GM20431 (cell line): ENCODE results near the gene TRAF3.
"Not testable (repeated sequence)": the region's sequence is repeated elsewhere in the genome, so short reads cannot be mapped to it uniquely, and the experiment has no call there.

Experiments
- in situ Hi-C: fragments of 300-500 bp; cut with MseI, MboI; formaldehyde crosslinking; loops from one replicate; pipeline ENCODE4 v1.15.0; 2020; ENCODE audit warnings: low sequenced_read_pairs; ENCODE audit not compliant: unreplicated experiment

Gene TRAF3

DNA sequence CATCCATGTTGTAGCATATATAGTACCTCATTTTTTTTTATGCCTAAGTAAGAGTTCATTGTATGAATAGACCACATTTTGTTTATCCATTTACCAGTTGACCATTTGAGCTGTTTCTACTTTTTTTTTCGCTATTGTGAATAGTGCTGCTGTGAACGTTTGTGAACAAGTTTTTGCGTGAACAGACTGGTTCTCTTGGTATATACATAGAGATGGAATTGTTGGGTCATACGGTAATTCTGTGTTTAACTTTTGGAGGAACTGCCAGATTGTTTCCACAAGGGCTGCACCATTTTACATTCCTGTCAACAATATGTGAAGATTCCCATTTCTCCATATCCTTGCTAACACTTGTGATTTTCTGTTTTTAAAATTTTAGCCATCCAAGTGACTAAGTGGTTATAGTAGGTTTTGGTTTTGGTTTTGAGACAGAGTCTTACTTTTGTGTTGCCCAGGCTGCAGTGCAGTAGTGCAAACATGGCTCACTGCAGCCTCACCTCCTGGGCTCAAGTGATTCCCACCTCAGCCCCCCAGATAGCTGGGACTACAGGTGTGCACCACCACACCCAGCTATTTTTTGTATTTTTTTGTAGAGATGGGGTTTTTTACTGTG, 76.9 kb downstream of the TRAF3 start:
- in situ Hi-C loops: no loop called here

DNA sequence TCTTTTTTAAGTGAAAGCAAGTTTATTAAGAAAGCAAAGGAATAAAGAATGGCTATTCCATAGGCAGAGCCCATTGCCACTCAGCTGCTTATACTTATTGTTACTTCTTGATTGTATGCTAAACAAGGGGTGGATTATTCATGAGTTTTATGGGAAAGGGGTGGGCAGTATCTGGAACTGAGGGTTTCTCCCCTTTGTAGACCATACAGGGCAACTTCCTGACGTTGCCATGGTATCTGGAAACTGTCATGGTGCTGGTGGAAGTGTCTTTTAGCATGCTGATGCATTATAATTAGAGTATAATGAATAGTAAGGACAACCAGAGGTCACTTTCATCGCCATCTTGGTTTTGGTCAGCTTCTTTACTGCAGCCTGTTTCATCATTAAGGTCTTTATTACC, 78.9 kb downstream of the TRAF3 start:
- in situ Hi-C loops: no loop called here

DNA sequence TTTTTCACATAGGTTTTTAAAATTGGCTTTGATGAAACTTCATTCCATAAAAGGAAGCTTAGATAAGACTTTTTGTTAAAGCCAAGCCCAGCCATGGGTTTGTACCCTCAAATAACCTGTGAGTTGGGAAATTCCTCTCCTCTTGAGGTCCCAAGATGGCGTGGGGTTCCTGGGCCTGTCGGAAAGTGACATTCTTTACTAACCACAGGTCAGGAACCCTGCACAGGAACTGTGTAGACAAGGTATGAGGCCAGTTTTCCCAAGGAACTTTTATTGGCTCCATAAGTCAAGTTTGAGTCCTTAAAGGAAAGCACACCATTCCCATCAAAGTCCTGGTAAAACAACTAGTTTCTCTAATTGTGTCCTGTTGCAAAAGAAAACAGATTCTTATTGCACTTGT, 80.2 kb downstream of the TRAF3 start:
- in situ Hi-C loops: no loop called here

- in situ Hi-C loops: no loop called here
These were observed 82.7 kb downstream of the TRAF3 start for GRCh38 chr14:102859911-102860310.

GRCh38 chr14:102862154-102862773, 85.0 kb downstream of the TRAF3 start:
- in situ Hi-C loops: no loop called here

DNA sequence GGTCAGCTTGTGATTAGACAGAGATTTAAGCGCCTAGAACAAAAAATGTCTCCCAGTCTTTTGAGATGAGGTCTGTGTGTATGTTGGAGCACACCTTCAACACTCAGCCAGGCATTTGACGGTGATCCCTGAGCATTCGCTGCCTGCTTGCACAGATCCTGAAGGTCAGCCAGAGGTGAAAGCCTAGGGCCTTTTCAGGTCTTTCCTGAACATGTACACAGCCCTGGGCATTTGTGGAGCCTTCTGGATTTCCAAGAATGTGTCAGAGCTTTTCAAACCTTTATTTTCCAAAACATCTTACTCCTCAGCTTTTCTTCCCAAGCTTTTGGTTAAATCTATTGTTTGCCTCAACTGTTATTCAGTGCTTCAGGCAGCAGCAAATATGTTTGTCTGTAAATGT, 86.1 kb downstream of the TRAF3 start:
- in situ Hi-C loops: no loop called here

DNA sequence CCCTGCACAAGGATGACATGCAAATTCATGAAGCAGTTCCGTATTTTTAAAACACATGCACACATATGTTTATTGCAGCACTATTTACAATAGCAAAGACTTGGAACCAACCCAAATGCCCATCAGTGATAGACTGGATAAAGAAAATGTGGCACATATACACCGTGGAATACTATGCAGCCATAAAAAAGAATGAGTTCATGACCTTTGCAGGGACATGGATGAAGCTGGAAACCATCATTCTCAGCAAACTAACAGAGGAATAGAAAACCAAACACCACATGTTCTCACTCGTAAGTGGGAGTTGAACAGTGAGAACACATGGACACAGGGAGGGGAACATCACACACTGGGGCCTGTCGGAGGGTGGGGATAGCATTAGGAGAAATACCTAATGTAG, 88.7 kb downstream of the TRAF3 start:
- in situ Hi-C loops: not testable (repeated sequence)

- in situ Hi-C loops: no loop called here
These were observed 89.9 kb downstream of the TRAF3 start for GRCh38 chr14:102866982-102867761.

GRCh38 chr14:102867826-102868580, 90.8 kb downstream of the TRAF3 start:
- in situ Hi-C loops: no loop called here

GRCh38 chr14:102868956-102869547, 91.8 kb downstream of the TRAF3 start:
- in situ Hi-C loops: no loop called here

- in situ Hi-C loops: no loop called here
These were observed 93.0 kb downstream of the TRAF3 start for GRCh38 chr14:102870246-102870645.

DNA sequence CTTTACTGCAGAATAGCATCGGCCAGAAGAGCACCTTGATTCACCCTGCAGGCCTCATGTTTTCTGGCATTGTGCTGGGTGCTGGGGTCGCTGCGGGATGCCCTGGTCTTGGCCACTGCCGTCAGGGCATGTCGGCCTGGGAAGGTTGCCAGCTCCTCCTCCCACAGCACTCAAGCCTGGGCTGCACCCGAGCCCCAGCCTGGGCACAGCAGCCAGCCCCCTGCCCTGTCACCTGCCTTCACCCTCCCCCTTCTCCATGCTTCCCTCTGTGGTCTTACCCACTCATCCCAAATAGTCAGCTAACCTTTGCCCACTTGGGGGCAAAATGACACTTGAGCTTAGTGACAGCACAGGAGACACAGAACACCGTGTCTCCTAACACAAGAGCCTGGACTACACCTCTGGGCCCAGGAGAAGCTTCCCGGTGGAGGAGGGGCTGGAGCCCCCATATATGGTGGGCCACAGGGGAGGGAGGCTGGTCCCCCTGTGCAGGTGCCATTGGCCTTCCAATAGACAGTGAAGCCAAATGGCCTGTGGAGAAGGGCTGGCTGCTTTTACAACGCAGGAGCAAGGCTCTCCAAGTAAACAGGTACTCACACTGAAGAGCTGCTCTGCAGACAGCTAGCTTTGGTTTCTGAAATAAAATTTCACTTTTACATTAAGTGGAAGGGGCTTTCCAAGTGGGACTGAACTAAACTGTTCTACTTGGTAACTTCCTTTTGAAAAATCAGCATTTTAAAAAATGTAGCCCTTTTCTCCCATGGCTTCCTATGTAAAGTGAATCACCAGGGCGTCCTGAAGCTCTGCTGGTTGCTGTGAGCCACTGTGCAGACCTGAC, 94.0 kb downstream of the TRAF3 start:
- in situ Hi-C loops: no loop called here

- in situ Hi-C loops: no loop called here
These were observed 94.8 kb downstream of the TRAF3 start for GRCh38 chr14:102872020-102872419.

DNA sequence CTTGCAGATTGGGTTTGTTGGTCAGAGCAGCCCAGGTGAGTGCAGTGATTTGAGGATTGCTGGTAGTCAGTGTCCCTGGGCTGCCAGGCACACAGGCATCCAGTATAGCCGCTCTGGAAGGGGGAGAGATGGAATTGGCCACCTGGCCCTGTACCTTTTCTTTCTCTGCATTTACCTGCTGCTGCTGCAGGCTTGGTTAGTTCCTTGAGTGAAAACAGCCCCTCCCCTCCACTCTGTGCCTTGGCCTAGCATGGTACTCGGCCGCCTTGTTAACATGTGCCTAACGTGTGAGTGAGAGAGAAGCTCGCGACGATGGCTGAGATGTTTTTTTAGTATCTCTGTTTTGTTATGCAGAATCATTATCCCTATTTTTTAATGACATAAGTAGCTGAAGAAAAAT, 95.9 kb downstream of the TRAF3 start:
- in situ Hi-C loops: no loop called here

DNA sequence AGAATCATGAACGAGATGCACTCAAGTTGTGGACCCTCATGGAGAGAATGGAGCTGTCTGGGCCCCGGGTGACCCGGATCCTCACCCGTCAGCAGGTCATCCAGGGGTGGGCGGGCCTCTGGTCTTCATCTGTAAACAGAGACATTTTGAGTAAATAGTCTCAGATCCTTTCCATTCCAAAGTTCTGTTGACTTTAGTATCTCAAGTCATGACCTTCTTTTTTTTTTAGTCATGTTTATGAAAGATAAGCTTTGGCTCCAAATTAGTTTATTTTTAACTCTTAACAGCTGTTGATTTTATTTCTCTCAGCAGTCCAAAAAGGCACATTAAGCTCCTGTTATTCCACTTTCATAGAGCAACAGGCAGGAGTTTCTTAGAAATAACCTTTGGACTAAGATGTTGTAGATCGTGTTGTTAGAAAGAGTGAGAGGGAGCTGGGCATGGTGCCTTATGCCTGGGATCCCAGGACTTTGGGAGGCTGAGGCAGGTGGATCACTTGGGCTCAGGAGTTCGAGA, 96.4 kb downstream of the TRAF3 start:
- in situ Hi-C loops: no loop called here

DNA sequence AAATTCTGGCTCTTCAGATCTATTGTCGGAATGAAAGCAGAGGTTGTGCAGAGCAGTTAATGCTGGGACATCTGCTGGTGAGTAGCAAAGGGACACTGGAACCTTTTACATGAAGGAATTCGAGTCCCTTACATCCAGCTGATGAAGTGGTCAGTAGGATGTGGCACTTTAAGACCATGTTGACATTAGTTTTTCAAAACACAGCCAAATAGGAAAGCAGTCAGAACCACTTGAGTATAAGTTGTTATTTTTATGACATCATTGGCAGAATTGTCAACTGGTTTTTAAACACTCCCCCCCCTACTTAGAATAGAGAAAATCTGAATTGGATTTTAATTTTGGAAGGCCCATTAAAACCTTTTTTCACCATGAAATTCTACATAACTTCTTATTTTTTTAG, 98.4 kb downstream of the TRAF3 start:
- in situ Hi-C loops: no loop called here

DNA sequence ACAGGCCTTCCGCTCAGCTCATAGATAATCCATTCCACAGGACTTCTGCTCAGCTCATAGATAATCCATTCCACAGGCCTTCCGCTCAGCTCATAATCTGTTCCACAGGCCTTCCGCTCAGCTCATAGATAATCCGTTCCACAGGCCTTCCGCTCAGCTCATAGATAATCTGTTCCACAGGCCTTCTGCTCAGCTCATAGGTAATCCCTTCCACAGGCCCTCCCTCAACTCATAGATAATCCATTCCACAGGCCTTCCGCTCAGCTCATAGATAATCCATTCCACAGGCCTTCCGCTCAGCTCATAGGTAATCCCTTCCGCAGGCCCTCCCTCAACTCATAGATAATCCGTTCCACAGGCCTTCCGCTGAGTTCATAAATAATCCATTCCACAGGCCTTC, 100.3 kb downstream of the TRAF3 start:
- in situ Hi-C loops: not testable (repeated sequence)

DNA sequence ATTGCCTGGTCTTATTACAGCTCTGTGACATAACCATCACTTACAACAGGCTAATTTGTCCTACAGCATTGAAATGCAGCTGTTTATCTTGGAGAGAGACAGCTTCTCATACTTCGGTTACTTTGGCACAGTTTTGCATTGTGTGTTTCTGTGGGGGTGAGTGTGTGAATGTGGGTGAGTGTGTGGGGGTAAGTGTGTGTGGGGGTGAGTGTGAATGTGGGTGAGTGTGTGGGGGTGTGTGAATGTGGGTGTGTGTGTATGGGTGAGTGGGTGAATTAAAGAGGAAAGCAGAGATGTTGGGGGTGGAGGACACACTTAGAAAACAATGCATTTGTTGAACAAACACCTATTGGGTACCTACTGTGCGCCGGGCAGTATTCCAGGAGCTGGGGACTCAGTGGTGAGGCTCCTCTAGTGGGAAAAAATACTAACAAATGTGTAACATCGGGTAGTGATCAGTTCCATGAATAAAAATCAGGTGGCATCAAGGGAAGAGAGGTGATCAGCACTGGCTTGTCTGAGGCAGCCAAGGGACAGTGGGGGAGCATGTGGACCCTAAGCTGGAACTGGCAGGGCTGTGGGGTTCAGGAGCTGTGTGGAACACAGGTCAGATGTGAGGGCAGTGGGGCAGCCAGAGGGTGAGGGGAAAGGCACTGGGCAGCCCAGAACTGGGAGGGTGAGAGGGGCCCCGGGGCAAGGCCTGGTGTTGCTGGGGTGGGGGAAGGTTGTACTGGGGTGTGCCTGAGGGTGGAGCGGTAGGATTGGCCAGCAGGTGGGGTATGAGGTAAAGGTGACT, 101.1 kb downstream of the TRAF3 start:
- in situ Hi-C loops: no loop called here
